A673 (cell line): ENCODE measurements around the gene MOGAT3. TPM values are rescaled to one million over a fixed set of nuclear protein-coding genes. Genes with fewer than 3 reads are reported as not detected.

Experiments
- BruUV-seq: library from RNA; stranded (reverse); fragments of 400-500 nt; replicated peaks from 2 replicates; lab custom pipeline; 2021; lab: Mats Ljungman, UMichigan
- CTCF ChIA-PET: fragments of 300-600 bp; sonication (Branson Sonifier 250); formaldehyde crosslinking; loops from one replicate; lab custom pipeline; 2022; ENCODE audit warnings: antibody characterized with exemption; lab: Charles Lee
- POLR2A ChIA-PET: fragments of 300-600 bp; sonication (Branson Sonifier 250); formaldehyde crosslinking; loops from one replicate; lab custom pipeline; 2022; ENCODE audit warnings: antibody characterized with exemption; ENCODE audit not compliant: low non-redundant PET; lab: Charles Lee
- DNase-seq: peaks from one replicate; pipeline ENCODE4 v3.0.0-alpha.2; 2015; ENCODE audit warnings: low spot score
- H3K27ac ChIP-seq: fragments of 200-600 bp; sonication (generic); 2 replicates; pipeline ENCODE4 v1.5.1; 2016; ENCODE audit warnings: mixed run types, low read depth, mild to moderate bottlenecking, mixed read lengths, antibody characterized with exemption, low read length; ENCODE audit not compliant: poor library complexity, severe bottlenecking
- H3K27me3 ChIP-seq: fragments of 200-600 bp; sonication (generic); replicated peaks from 2 replicates; pipeline ENCODE4 v1.6.1; 2017; ENCODE audit warnings: mixed run types, low read depth, mild to moderate bottlenecking, mixed read lengths, antibody characterized with exemption, low read length; ENCODE audit not compliant: insufficient read depth, poor library complexity
- H3K36me3 ChIP-seq: fragments of 200-600 bp; sonication (generic); 2 replicates; pipeline ENCODE4 v1.6.1; 2016; ENCODE audit warnings: mixed run types, mild to moderate bottlenecking, mixed read lengths, antibody characterized with exemption, low read length; ENCODE audit not compliant: insufficient read depth, poor library complexity, severe bottlenecking
- H3K4me1 ChIP-seq: fragments of 200-600 bp; sonication (generic); 2 replicates; pipeline ENCODE4 v1.6.1; 2017; ENCODE audit warnings: mixed run types, mild to moderate bottlenecking, mixed read lengths, antibody characterized with exemption, low read length; ENCODE audit not compliant: insufficient read depth, poor library complexity, severe bottlenecking
- H3K4me3 ChIP-seq: fragments of 200-600 bp; sonication (generic); 2 replicates; pipeline ENCODE4 v1.5.1; 2016; ENCODE audit warnings: low read depth, mixed run types, mild to moderate bottlenecking, mixed read lengths, low read length; ENCODE audit not compliant: poor library complexity, severe bottlenecking
- H3K9me3 ChIP-seq: fragments of 200-600 bp; sonication (generic); 2 replicates; pipeline ENCODE4 v1.6.1; 2016; ENCODE audit warnings: mixed run types, low read depth, mild to moderate bottlenecking, mixed read lengths, antibody characterized with exemption, low read length; ENCODE audit not compliant: poor library complexity, severe bottlenecking
- EZH2 ChIP-seq: fragments of 200-600 bp; sonication (generic); IDR thresholded peaks from 2 replicates; pipeline ENCODE4 v1.6.1; 2017; ENCODE audit warnings: borderline replicate concordance, low read depth, mild to moderate bottlenecking, mixed read lengths, antibody characterized with exemption, low read length; ENCODE audit not compliant: poor library complexity, severe bottlenecking
- intact Hi-C: fragments of 100-400 bp; cut with micrococcal nuclease; formaldehyde crosslinking; loops from one replicate; pipeline ENCODE4 v1.10.0; 2022; ENCODE audit not compliant: unreplicated experiment
- total RNA-seq: library from RNA; stranded (reverse); gene quantifications from 2 replicates; pipeline ENCODE4 v1.2.3, GENCODE V29; 2021
- TF ChIP-seq, protein P1 (sequence below): fragments of 300-800, 200-600 bp; sonication (generic); conservative IDR thresholded peaks from 2 replicates; pipeline ENCODE4 v1.5.1; 2017; ENCODE audit warnings: low read depth, mild to moderate bottlenecking, antibody characterized with exemption, low read length, moderate library complexity, mixed read lengths

Gene MOGAT3
- total RNA-seq, 1 experiment from 2014 or later = not detected

GRCh38 chr7:101241443-101242349, 40.9 kb upstream of the MOGAT3 start:
- no peaks in the 10 kb centered on the region for H3K27me3 ChIP-seq
- BruUV-seq = no TSS peak
- CTCF ChIA-PET = interaction anchor here (0.6 kb wide), 1 partner anchor 17 kb away, joined by 3 read pairs; no protein-coding TSS in a partner anchor
- TF ChIP-seq EZH2 = no peak
- TF ChIP-seq, protein P1, sequence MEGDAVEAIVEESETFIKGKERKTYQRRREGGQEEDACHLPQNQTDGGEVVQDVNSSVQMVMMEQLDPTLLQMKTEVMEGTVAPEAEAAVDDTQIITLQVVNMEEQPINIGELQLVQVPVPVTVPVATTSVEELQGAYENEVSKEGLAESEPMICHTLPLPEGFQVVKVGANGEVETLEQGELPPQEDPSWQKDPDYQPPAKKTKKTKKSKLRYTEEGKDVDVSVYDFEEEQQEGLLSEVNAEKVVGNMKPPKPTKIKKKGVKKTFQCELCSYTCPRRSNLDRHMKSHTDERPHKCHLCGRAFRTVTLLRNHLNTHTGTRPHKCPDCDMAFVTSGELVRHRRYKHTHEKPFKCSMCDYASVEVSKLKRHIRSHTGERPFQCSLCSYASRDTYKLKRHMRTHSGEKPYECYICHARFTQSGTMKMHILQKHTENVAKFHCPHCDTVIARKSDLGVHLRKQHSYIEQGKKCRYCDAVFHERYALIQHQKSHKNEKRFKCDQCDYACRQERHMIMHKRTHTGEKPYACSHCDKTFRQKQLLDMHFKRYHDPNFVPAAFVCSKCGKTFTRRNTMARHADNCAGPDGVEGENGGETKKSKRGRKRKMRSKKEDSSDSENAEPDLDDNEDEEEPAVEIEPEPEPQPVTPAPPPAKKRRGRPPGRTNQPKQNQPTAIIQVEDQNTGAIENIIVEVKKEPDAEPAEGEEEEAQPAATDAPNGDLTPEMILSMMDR = no peak
- POLR2A ChIA-PET = no interaction called here
- no peaks in the 10 kb centered on the region for H3K4me1 ChIP-seq
- no peaks in the 10 kb centered on the region for H3K9me3 ChIP-seq
- intact Hi-C loops = no loop called here
- no peak for DNase-seq
- no peak overlapping the region for H3K27ac ChIP-seq
- H3K4me3 ChIP-seq = no peak overlapping the region
- H3K36me3 ChIP-seq = peaks cover 9% of the 10 kb centered on the region

DNA sequence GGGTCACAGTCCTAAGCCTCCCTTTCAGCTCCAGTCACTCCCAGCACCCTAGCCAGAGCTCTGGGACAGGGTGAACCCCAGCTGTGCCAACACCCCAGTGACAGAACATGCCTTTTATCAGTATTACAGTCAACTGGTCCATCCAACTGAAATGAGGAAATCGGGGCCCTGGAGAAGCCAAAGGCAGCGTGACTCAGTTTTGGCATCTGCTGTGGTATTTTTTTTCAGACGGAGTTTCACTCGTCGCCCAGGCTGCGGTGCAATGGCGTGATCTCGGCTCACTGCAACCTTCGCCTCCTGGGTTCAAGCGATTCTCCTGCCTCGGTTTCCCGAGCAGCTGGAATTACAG, 40.2 kb upstream of the MOGAT3 start:
- peaks cover 9% of the 10 kb centered on the region for H3K36me3 ChIP-seq
- H3K27me3 ChIP-seq = no peaks in the 10 kb centered on the region
- BruUV-seq = no TSS peak
- H3K9me3 ChIP-seq = no peaks in the 10 kb centered on the region
- intact Hi-C loops = no loop called here
- H3K4me1 ChIP-seq = no peaks in the 10 kb centered on the region
- H3K27ac ChIP-seq = no peak overlapping the region
- TF ChIP-seq, protein P1 = no peak
- TF ChIP-seq EZH2 = no peak
- ChIA-PET POLR2A (no interaction called here), CTCF (interaction anchor here (0.6 kb wide), 1 partner anchor 18 kb away, joined by 3 read pairs; no protein-coding TSS in a partner anchor)
- no peak overlapping the region for H3K4me3 ChIP-seq
- DNase-seq = no peak

GRCh38 chr7:101240226-101241014, 39.6 kb upstream of the MOGAT3 start:
- H3K9me3 ChIP-seq = no peaks in the 10 kb centered on the region
- no peak for DNase-seq
- ChIA-PET CTCF (no interaction called here), POLR2A (no interaction called here)
- peaks cover 9% of the 10 kb centered on the region for H3K36me3 ChIP-seq
- H3K27me3 ChIP-seq = no peaks in the 10 kb centered on the region
- no TSS peak for BruUV-seq
- TF ChIP-seq, protein P1 = no peak
- no peak for TF ChIP-seq EZH2
- no peaks in the 10 kb centered on the region for H3K4me1 ChIP-seq
- intact Hi-C loops = no loop called here
- no peak overlapping the region for H3K4me3 ChIP-seq
- H3K27ac ChIP-seq = no peak overlapping the region
